ENCODE data around the gene ATAD3A.

Gene ATAD3A

GRCh38 chr1:1536938-1537546 lies 25.1 kb downstream of the ATAD3A start:
- 0 out of 2 replicates have a peak, but pooled peaks cover 1% of the 10 kb centered on the region for H3F3A ChIP-seq (ENCODE audit: control insufficient read depth, insufficient read depth)
- no peaks in the 10 kb centered on the region for H3K4me1 ChIP-seq (ENCODE audit: control insufficient read depth, low read length)
- no peak overlapping the region for H3K27ac ChIP-seq (ENCODE audit: low read depth, low read length)
- no peak overlapping the region for H3K4me2 ChIP-seq (ENCODE audit: low read length)
- no peak for TF ChIP-seq CTCF (IDR thresholded peaks at IDR 0.05; ENCODE audit: low read depth, low read length, poor library complexity, severe bottlenecking)
- no peak for TF ChIP-seq EZH2phosphoT487 (IDR thresholded peaks at IDR 0.05; ENCODE audit: borderline replicate concordance, low read length)
- no peaks in the 10 kb centered on the region for H3K27me3 ChIP-seq (ENCODE audit: control insufficient read depth, low read length)
- H3K4me3 ChIP-seq (ENCODE audit: low read length): no peak overlapping the region
- no peaks in the 10 kb centered on the region for H4K20me1 ChIP-seq (ENCODE audit: control insufficient read depth, insufficient read depth, low read depth, low read length)
- H3K79me2 ChIP-seq (ENCODE audit: control insufficient read depth, low read length): no peaks in the 10 kb centered on the region
- no peaks in the 10 kb centered on the region for H3K9me3 ChIP-seq (ENCODE audit: control insufficient read depth, insufficient read depth, low read length)
- H3K36me3 ChIP-seq (ENCODE audit: control insufficient read depth, low read length): peaks cover 16% of the 10 kb centered on the region
- H3K9me2 ChIP-seq (replicated peaks; ENCODE audit: control insufficient read depth, low read length): no peaks in the 10 kb centered on the region

GRCh38 chr1:1537626-1538250 lies 25.8 kb downstream of the ATAD3A start:
- H3K9me3 ChIP-seq (ENCODE audit: control insufficient read depth, insufficient read depth, low read length): no peaks in the 10 kb centered on the region
- TF ChIP-seq EZH2phosphoT487 (IDR thresholded peaks at IDR 0.05; ENCODE audit: borderline replicate concordance, low read length): no peak
- TF ChIP-seq CTCF (IDR thresholded peaks at IDR 0.05; ENCODE audit: low read depth, low read length, poor library complexity, severe bottlenecking): no peak
- H3F3A ChIP-seq (ENCODE audit: control insufficient read depth, insufficient read depth): no peaks in the 10 kb centered on the region
- no peaks in the 10 kb centered on the region for H3K9me2 ChIP-seq (replicated peaks; ENCODE audit: control insufficient read depth, low read length)
- no peaks in the 10 kb centered on the region for H3K4me1 ChIP-seq (ENCODE audit: control insufficient read depth, low read length)
- H3K4me3 ChIP-seq (ENCODE audit: low read length): no peak overlapping the region
- H4K20me1 ChIP-seq (ENCODE audit: control insufficient read depth, insufficient read depth, low read depth, low read length): no peaks in the 10 kb centered on the region
- no peak overlapping the region for H3K27ac ChIP-seq (ENCODE audit: low read depth, low read length)
- H3K27me3 ChIP-seq (ENCODE audit: control insufficient read depth, low read length): no peaks in the 10 kb centered on the region
- H3K79me2 ChIP-seq (ENCODE audit: control insufficient read depth, low read length): no peaks in the 10 kb centered on the region
- no peak overlapping the region for H3K4me2 ChIP-seq (ENCODE audit: low read length)
- peaks cover 15% of the 10 kb centered on the region for H3K36me3 ChIP-seq (ENCODE audit: control insufficient read depth, low read length)

GRCh38 chr1:1538334-1538733 lies 26.4 kb downstream of the ATAD3A start:
- Histone ChIP-seq H3K27ac (ENCODE audit: low read depth, low read length) (no peak overlapping the region), H3K4me2 (ENCODE audit: low read length) (no peak overlapping the region), H3F3A (ENCODE audit: control insufficient read depth, insufficient read depth) (no peaks in the 10 kb centered on the region), H3K9me2 (replicated peaks; ENCODE audit: control insufficient read depth, low read length) (no peaks in the 10 kb centered on the region), H3K79me2 (ENCODE audit: control insufficient read depth, low read length) (no peaks in the 10 kb centered on the region), H3K4me3 (ENCODE audit: low read length) (no peak overlapping the region), H3K9me3 (ENCODE audit: control insufficient read depth, insufficient read depth, low read length) (no peaks in the 10 kb centered on the region), H3K27me3 (ENCODE audit: control insufficient read depth, low read length) (no peaks in the 10 kb centered on the region), H3K36me3 (ENCODE audit: control insufficient read depth, low read length) (peaks cover 18% of the 10 kb centered on the region), H3K4me1 (ENCODE audit: control insufficient read depth, low read length) (no peaks in the 10 kb centered on the region), H4K20me1 (ENCODE audit: control insufficient read depth, insufficient read depth, low read depth, low read length) (no peaks in the 10 kb centered on the region)
- TF ChIP-seq CTCF (IDR thresholded peaks at IDR 0.05; ENCODE audit: low read depth, low read length, poor library complexity, severe bottlenecking) (no peak), EZH2phosphoT487 (IDR thresholded peaks at IDR 0.05; ENCODE audit: borderline replicate concordance, low read length) (no peak)
